DMS 273 (cell line): ENCODE results near the gene PHLPP1.
"Not testable (repeated sequence)": the region's sequence is repeated elsewhere in the genome, so short reads cannot be mapped to it uniquely, and the experiment has no call there.

Experiments used
- DNase-seq: peaks from one replicate; lab custom pipeline; 2025; ENCODE audit not compliant: unreplicated experiment; lab: John Stamatoyannopoulos, UW

The PHLPP1 gene

GRCh38 chr18:62717169-62717924, 2.0 kb downstream of the PHLPP1 start:
- peak; percentile 70 for DNase-seq

- no peak for DNase-seq
Observed at GRCh38 chr18:62717925-62718800, 2.8 kb downstream of the PHLPP1 start.

DNA sequence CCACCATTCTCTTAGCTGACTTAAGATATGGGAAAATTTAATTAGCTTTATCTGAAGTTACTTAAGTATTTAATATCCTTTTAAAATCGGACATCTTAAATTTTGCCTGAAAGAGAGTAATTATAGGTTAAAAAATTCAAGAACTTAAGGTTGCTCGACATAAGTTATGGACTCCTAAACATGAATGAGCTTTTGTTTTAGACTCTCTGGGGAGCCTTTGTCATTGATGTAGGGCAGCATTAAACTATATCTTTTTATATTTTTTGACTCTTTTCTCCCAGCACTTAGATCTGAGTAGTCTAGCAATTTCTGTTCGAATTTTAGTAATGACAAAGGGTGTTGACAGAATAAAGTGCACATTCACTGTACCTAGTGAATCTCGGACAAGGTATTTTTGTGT, 4.7 kb downstream of the PHLPP1 start:
- no peak for DNase-seq

DNA sequence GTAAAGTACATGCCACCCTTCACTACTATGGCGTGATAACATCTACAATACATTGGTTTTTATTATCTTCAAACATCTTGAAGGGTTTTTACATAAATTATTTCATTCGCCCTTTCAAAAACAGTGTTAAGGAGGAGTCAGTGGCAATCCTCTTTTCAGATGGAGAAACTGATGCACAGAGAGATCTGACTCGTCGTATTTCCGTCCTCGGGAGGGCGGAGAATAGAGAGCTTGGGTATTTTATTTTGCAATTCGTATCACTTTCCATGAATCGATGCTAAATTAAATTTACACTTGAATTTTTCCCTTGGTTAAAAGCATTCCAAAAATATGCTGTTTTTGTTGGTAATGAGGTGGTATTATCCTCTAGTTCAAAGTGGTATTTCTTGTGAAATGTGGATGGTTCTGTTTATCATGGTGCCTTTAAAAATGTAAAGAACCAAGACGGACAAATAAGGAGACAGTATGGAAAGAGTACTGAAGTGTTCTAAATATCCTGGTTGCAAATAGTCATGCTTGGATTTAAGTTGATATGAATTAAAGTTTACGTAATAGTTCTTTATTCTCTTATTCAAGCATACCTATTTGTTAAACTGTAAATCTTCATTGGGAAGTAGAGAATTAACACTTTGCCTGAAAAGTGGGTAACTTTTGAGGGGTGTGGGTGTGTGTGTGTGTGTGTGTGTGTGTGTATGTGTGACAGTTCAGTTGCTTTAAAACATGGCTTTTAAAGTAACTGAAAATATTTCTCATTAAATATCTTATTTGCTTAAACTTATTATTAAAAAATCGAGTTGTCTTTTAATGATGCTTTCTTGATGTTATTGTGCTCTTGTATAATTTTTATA, 5.6 kb downstream of the PHLPP1 start:
- no peak for DNase-seq

- DNase-seq = peak; percentile 85
Observed at GRCh38 chr18:62721839-62722795, 6.8 kb downstream of the PHLPP1 start.

DNA sequence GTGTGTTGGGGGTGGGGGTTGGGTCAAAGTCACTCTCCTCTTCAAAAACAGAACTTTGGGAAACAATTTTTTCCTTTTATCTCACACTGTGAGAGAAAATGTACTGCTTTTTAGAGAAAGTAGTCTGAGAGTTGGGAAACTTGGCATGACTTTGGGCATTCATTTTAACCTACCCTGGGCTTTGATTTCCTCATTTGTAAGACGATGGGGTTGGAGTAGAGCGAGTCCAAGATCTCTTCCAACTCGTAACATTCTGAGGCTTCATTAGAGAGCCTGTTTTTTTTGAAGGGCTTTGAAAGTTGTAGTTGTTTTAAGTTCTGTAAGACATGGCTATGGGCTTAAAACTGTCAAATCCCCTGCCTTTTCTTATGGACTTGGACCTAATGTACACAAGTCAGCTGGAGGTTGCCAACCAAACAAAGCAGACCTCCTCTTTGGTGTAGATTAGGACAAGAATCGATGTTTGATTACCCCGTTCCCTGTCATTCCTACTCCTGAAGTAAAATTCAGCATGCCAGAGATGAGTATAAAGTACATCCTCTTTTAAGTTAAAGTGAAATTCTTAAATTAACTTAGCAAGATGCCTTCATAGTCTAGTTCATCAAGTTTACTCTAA, 8.4 kb downstream of the PHLPP1 start:
- no peak for DNase-seq

- no peak for DNase-seq
Observed at GRCh38 chr18:62725896-62726295, 10.6 kb downstream of the PHLPP1 start.

- no peak for DNase-seq
Observed at GRCh38 chr18:62728254-62728653, 12.9 kb downstream of the PHLPP1 start.

- no peak for DNase-seq
Observed at GRCh38 chr18:62729487-62730386, 14.4 kb downstream of the PHLPP1 start.

DNA sequence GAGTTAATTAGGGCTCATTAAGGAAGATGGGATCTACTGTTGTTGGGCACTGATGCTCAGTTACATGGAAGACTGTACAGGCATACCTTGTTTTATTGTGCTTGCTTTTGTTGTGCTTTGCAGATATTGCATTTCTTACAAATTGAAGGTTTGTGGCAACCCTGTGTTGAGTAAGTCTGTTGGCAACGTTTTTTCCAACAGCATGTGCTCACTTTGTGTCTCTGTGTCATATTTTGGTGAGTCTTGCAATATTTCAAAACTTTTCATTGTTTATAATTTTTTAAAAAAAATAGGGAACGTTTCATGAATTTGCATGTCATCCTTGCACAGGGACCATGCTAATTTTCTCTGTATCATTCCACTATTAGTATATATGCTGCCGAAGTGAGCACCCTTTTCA, 15.6 kb downstream of the PHLPP1 start:
- DNase-seq = no peak

GRCh38 chr18:62732617-62733016, 17.3 kb downstream of the PHLPP1 start:
- DNase-seq = no peak

DNA sequence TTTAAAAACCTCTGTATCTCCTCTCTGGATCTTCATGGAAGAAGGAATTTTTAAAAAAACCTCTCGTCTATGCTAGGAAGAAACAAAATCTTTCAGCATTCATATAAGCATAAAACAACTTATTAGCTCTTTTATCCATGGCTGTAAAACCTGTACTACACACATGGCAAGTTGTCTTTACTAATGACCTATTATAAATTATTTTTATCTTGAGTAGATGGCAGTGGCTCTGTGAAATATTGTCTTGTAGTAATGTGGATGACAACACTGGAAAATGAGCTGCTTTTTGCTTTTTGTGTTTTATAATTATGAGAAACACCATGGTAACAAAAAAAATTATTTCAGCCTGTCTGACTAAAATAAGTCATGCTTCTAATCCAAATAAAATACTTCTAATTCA, 18.9 kb downstream of the PHLPP1 start:
- no peak for DNase-seq

GRCh38 chr18:62735387-62735786, 20.0 kb downstream of the PHLPP1 start:
- no peak for DNase-seq

DNA sequence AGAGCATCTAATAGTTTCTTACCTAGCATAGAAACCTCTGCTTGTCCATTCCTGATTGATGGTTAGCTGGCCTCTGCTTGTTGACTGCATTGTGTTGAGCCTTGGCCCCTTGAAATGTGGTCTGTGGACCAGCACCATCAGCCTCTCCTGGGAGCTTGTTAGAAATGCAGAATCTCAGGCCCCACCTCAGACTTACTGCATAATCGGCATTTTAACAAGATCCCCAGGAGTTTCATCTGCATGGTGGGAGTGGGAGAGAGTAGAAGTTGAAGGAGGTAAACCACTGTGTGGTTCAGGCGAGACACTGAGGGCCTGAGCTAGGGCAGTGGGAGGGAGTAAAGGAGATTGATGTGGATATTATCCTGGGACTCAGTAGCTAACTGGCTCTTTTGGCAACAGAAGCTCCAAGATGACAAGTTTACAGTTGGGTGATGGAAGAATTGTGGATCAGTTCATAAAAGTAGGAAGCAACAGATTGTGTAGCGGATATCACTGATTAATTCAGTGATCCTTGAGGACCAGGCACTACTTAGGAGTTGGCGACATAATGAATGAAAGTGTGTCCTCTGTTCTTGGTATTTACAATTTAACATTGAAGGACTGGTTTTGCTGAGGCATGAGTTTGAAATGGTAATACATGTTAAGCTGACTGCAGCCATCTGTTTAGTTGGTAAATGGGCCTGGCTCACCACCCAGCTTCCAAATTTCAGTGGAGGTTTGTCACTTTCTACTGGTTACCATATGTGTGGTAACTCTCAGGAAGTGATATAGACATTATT, 20.9 kb downstream of the PHLPP1 start:
- peak; percentile 80 for DNase-seq

DNA sequence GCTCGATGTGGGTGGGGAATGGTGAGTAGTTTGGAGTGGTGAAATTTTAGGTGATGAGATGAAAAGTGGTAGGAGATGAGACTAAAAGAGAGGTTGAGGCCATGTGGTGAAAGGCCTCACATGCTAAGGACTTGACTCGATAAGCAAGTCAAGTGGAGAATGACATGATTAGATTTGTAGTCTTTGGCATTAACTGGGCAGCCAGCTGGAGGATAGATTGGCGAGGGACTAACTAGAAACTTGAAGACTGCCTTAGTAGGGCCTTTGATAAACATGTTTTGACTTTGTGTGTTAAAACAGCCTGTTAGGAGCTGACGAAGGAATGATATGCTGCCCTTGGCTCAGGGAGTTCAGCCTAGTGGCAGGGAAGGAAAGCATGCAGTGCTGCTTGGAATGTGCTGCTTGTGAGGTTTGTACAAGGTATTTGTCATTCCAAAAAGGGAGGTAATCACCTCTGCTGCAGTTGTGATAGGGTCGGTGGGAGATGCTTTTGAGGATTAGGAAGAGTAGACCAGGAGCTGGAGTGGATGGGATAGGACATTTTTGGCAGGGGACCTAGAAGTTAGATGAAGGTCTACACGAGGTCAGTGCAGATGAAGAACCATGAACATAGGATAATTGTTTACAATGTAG, 22.0 kb downstream of the PHLPP1 start:
- no peak for DNase-seq

GRCh38 chr18:62738639-62739038, 23.3 kb downstream of the PHLPP1 start:
- no peak for DNase-seq

GRCh38 chr18:62739911-62740310, 24.6 kb downstream of the PHLPP1 start:
- DNase-seq = no peak

DNA sequence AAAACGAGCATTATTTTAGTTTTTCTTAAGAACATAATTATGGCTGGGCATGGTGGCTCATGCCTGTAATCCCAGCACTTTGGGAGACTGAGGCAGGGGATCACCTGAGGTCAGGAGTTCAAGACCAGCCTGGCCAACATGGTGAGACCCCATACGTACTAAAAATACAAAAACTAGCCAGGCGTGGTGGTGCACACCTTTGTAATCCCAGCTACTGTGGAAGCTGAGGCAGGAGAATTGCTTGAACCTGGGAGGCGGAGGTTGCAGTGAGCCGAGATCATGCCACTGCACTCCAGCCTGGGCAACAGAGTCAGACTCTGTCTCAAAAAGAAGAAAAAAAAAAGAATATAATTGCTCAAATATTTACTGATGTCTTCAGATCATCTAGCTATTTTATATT, 25.3 kb downstream of the PHLPP1 start:
- DNase-seq = not testable (repeated sequence)
